H9 (cell line): ENCODE data around the gene BCL11B. TPM values are rescaled to one million over a fixed set of nuclear protein-coding genes. Genes with fewer than 3 reads are reported as not detected.

Source experiments
- DNase-seq: peaks from one replicate; pipeline ENCODE4 v3.0.0-alpha.2; 2017
- H2AFZ ChIP-seq: one replicate; pipeline ENCODE4 v1.6.1; 2013; ENCODE audit warnings: mild to moderate bottlenecking, low read length, control low read depth, moderate library complexity
- H2AK5ac ChIP-seq: 2 replicates; pipeline ENCODE4 v1.6.1; 2013; ENCODE audit warnings: low read length, control low read depth, mixed read lengths; ENCODE audit not compliant: insufficient read length
- H2BK120ac ChIP-seq: one replicate; pipeline ENCODE4 v1.6.1; 2013; ENCODE audit warnings: low read depth, mild to moderate bottlenecking, low read length, control low read depth, inconsistent platforms; ENCODE audit not compliant: poor library complexity, severe bottlenecking
- H2BK12ac ChIP-seq: 2 replicates; pipeline ENCODE4 v1.6.1; 2013; ENCODE audit warnings: low read length, control low read depth, mixed read lengths, low read depth; ENCODE audit not compliant: insufficient read length
- H2BK15ac ChIP-seq: 2 replicates; pipeline ENCODE4 v1.6.1; 2013; ENCODE audit warnings: low read depth, low read length, control low read depth
- H2BK20ac ChIP-seq: one replicate; pipeline ENCODE4 v1.6.1; 2013; ENCODE audit warnings: low read depth, mild to moderate bottlenecking, low read length, control low read depth, inconsistent platforms; ENCODE audit not compliant: poor library complexity, severe bottlenecking
- H2BK5ac ChIP-seq: 2 replicates; pipeline ENCODE4 v1.6.1; 2013; ENCODE audit warnings: low read length, control low read depth, mixed read lengths; ENCODE audit not compliant: insufficient read length
- H3K14ac ChIP-seq: 2 replicates; pipeline ENCODE4 v1.6.1; 2013; ENCODE audit warnings: low read length, control low read depth; ENCODE audit not compliant: insufficient read depth
- H3K18ac ChIP-seq: 2 replicates; pipeline ENCODE4 v1.6.1; 2013; ENCODE audit warnings: low read depth, mild to moderate bottlenecking, mixed read lengths, low read length, control low read depth; ENCODE audit not compliant: insufficient read length
- H3K23ac ChIP-seq: 2 replicates; pipeline ENCODE4 v1.6.1; 2013; ENCODE audit warnings: low read length, control low read depth, mixed read lengths, low read depth; ENCODE audit not compliant: insufficient read length
- H3K23me2 ChIP-seq: 2 replicates; pipeline ENCODE4 v1.6.1; 2013; ENCODE audit warnings: low read depth, mild to moderate bottlenecking, mixed read lengths, low read length, control low read depth; ENCODE audit not compliant: insufficient read length, poor library complexity, severe bottlenecking
- H3K27ac ChIP-seq: 2 replicates; pipeline ENCODE4 v1.5.1; 2013; ENCODE audit warnings: low read length, control low read depth, mixed read lengths, low read depth; ENCODE audit not compliant: insufficient read length
- H3K27me3 ChIP-seq: 2 replicates; pipeline ENCODE4 v1.6.1; 2013; ENCODE audit warnings: low read length, control low read depth, inconsistent platforms; ENCODE audit not compliant: insufficient read depth
- H3K4ac ChIP-seq: 2 replicates; pipeline ENCODE4 v1.6.1; 2013; ENCODE audit warnings: low read depth, mild to moderate bottlenecking, control low read depth, inconsistent platforms, low read length, moderate library complexity
- H3K4me1 ChIP-seq: 2 replicates; pipeline ENCODE4 v1.6.1; 2013; ENCODE audit warnings: low read length, control low read depth, inconsistent platforms; ENCODE audit not compliant: insufficient read depth
- H3K4me2 ChIP-seq: 2 replicates; pipeline ENCODE4 v1.6.1; 2013; ENCODE audit warnings: low read length, control low read depth, mixed read lengths; ENCODE audit not compliant: insufficient read length, insufficient read depth
- H3K56ac ChIP-seq: 2 replicates; pipeline ENCODE4 v1.6.1; 2013; ENCODE audit warnings: low read depth, mild to moderate bottlenecking, mixed read lengths, low read length, control low read depth; ENCODE audit not compliant: insufficient read length
- H3K79me1 ChIP-seq: 2 replicates; pipeline ENCODE4 v1.6.1; 2013; ENCODE audit warnings: low read depth, mild to moderate bottlenecking, moderate library complexity, low read length, control low read depth, inconsistent platforms; ENCODE audit not compliant: insufficient read depth, poor library complexity, severe bottlenecking
- H3K79me2 ChIP-seq: 2 replicates; pipeline ENCODE4 v1.6.1; 2013; ENCODE audit warnings: low read length, control low read depth, inconsistent platforms; ENCODE audit not compliant: insufficient read depth
- H3K9ac ChIP-seq: 2 replicates; pipeline ENCODE4 v1.6.1; 2013; ENCODE audit warnings: low read length, control low read depth, mixed read lengths; ENCODE audit not compliant: insufficient read length; ENCODE audit errors: extremely low read depth
- H3K9me3 ChIP-seq: one replicate; pipeline ENCODE4 v1.6.1; 2013; ENCODE audit warnings: low read depth, low read length, inconsistent platforms; ENCODE audit not compliant: control insufficient read depth
- H3T11ph ChIP-seq: one replicate; pipeline ENCODE4 v1.6.1; 2013; ENCODE audit warnings: mild to moderate bottlenecking, low read length, control low read depth, inconsistent platforms
- H4K20me1 ChIP-seq: one replicate; pipeline ENCODE4 v1.6.1; 2013; ENCODE audit not compliant: control insufficient read depth, insufficient read length, insufficient read depth
- H4K5ac ChIP-seq: 2 replicates; pipeline ENCODE4 v1.6.1; 2013; ENCODE audit warnings: low read depth, mild to moderate bottlenecking, mixed read lengths, low read length, control low read depth; ENCODE audit not compliant: insufficient read length
- H4K8ac ChIP-seq: replicated peaks from 2 replicates; pipeline ENCODE4 v1.6.1; 2013; ENCODE audit warnings: low read length, control low read depth, mixed read lengths, low read depth; ENCODE audit not compliant: insufficient read length
- H4K91ac ChIP-seq: 2 replicates; pipeline ENCODE4 v1.6.1; 2013; ENCODE audit warnings: low read depth, mild to moderate bottlenecking, moderate library complexity, mixed read lengths, low read length, control low read depth; ENCODE audit not compliant: insufficient read length
- H3K27ac Mint-ChIP-seq, 3 experiments: 2 replicates in 2 of 3; 3 replicates in 1 of 3; pipeline ENCODE4 v1.8.0; 2020 to 2021; ENCODE audit warnings: mixed read lengths in 3 of 3, mild to moderate bottlenecking in 1 of 3, moderate library complexity in 1 of 3
- H3K27me3 Mint-ChIP-seq: 2 replicates; pipeline ENCODE4 v1.8.0; 2021; ENCODE audit warnings: low read depth, mild to moderate bottlenecking, moderate library complexity, mixed read lengths
- H3K36me3 Mint-ChIP-seq, 3 experiments: 2 replicates in 2 of 3; 3 replicates in 1 of 3; pipeline ENCODE4 v1.8.0; 2020 to 2021; ENCODE audit warnings: low read depth in 3 of 3, mixed read lengths in 3 of 3; ENCODE audit not compliant: insufficient read depth in 1 of 3
- H3K4me1 Mint-ChIP-seq, 2 experiments: 2 replicates each; pipeline ENCODE4 v1.8.0; 2020; ENCODE audit warnings: mixed read lengths in 2 of 2
- H3K4me3 Mint-ChIP-seq, 2 experiments: 2 replicates in 1 of 2; 3 replicates in 1 of 2; pipeline ENCODE4 v1.8.0; 2020 to 2021; ENCODE audit warnings: mild to moderate bottlenecking in 2 of 2, mixed read lengths in 2 of 2, moderate library complexity in 1 of 2
- H3K9me3 Mint-ChIP-seq, 2 experiments: 2 replicates in 1 of 2; 3 replicates in 1 of 2; pipeline ENCODE4 v1.8.0; 2020; ENCODE audit warnings: mild to moderate bottlenecking in 2 of 2, mixed read lengths in 2 of 2, moderate library complexity in 1 of 2
- WGBS: extraction: QIAGEN DNeasy Blood & Tissue Kit; methylation state at CpG from one replicate; pipeline ENCODE4 v1.1.7; 2013; ENCODE audit warnings: missing lambda C conversion rate, low lambda C conversion rate, mixed read lengths; ENCODE audit not compliant: insufficient read length; ENCODE audit errors: extremely low coverage; 5-methylcytosine and 5-hydroxymethylcytosine counted together
- total RNA-seq: library from RNA; stranded (reverse); gene quantifications from 2 replicates; pipeline ENCODE4 v1.2.1, GENCODE V29; 2021
- TF ChIP-seq, protein P1 (sequence below): fragments of 200-600 bp; sonication (generic); conservative IDR thresholded peaks from 3 replicates; pipeline ENCODE4 v1.8.0; 2021; ENCODE audit warnings: antibody characterized with exemption, mild to moderate bottlenecking

BCL11B gene
- total RNA-seq, 1 experiment from 2014 or later, result 4.9 TPM

DNA sequence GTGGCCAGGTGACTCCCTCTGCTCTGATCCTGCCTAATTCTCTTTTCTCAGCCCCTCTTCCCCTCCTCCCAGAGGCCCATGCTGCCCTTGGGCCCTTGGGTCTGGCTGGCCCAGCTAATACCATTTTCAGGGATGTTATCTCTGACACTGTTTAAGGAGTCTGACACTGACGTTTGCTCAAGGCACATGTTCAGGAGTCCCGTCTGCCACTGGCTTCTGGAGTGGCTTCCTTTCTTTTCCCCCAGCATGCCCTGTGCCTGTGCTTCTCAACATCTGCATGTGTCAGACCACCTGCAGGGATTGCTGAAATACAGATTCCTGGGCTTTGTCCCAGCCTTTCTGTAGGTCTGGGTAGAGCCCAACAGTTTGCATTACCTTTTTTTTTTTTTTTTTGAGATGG, 128.9 kb downstream of the BCL11B start:
- H3K23me2 ChIP-seq, result no peaks in the 10 kb centered on the region
- H4K5ac ChIP-seq, result no peak overlapping the region
- no peak overlapping the region for H2BK120ac ChIP-seq
- no peak overlapping the region for H2BK20ac ChIP-seq
- H3K18ac ChIP-seq, result no peak overlapping the region
- H3K9me3 ChIP-seq, result no peaks in the 10 kb centered on the region
- H3K27ac ChIP-seq, result no peak overlapping the region
- no peaks in the 10 kb centered on the region for H3K9me3 Mint-ChIP-seq
- no peaks in the 10 kb centered on the region for H4K20me1 ChIP-seq
- no peak overlapping the region for H4K91ac ChIP-seq
- H3K4me1 ChIP-seq, result no peaks in the 10 kb centered on the region; the same call in 1 of the 2 replicates
- H3K23ac ChIP-seq, result no peak overlapping the region
- H4K8ac ChIP-seq, result no peak overlapping the region
- no peaks in the 10 kb centered on the region; a peak in 1 of 7 replicates for H3K36me3 Mint-ChIP-seq
- TF ChIP-seq, protein P1, sequence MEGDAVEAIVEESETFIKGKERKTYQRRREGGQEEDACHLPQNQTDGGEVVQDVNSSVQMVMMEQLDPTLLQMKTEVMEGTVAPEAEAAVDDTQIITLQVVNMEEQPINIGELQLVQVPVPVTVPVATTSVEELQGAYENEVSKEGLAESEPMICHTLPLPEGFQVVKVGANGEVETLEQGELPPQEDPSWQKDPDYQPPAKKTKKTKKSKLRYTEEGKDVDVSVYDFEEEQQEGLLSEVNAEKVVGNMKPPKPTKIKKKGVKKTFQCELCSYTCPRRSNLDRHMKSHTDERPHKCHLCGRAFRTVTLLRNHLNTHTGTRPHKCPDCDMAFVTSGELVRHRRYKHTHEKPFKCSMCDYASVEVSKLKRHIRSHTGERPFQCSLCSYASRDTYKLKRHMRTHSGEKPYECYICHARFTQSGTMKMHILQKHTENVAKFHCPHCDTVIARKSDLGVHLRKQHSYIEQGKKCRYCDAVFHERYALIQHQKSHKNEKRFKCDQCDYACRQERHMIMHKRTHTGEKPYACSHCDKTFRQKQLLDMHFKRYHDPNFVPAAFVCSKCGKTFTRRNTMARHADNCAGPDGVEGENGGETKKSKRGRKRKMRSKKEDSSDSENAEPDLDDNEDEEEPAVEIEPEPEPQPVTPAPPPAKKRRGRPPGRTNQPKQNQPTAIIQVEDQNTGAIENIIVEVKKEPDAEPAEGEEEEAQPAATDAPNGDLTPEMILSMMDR, result no peak
- no peak overlapping the region for H3T11ph ChIP-seq
- no peaks in the 10 kb centered on the region; the same call in 1 of the 2 replicates for H3K27me3 Mint-ChIP-seq
- H3K56ac ChIP-seq, result no peak overlapping the region
- no peak overlapping the region for H2AFZ ChIP-seq
- no peak overlapping the region for H3K27ac Mint-ChIP-seq
- no peaks in the 10 kb centered on the region for H3K79me1 ChIP-seq
- H2BK12ac ChIP-seq, result no peak overlapping the region
- H2BK5ac ChIP-seq, result no peak overlapping the region
- H2AK5ac ChIP-seq, result no peak overlapping the region
- H3K4me1 Mint-ChIP-seq, result peaks cover 9 to 17% of the 10 kb centered on the region in 2 experiments
- no peak overlapping the region for H3K14ac ChIP-seq
- no peak overlapping the region for H3K4ac ChIP-seq
- H3K4me2 ChIP-seq, result no peak overlapping the region
- H3K79me2 ChIP-seq, result no peaks in the 10 kb centered on the region
- WGBS, result no CpG with 5 or more reads among the region's 2 CpGs
- H3K27me3 ChIP-seq, result no peaks in the 10 kb centered on the region
- H2BK15ac ChIP-seq, result no peak overlapping the region
- no peak overlapping the region for H3K4me3 Mint-ChIP-seq
- H3K9ac ChIP-seq, result no peak overlapping the region
- no peak for DNase-seq
